Kidney capillary endothelial cell (primary cell): ENCODE results near the gene BLCAP.

Source experiments
- DNase-seq: peaks from one replicate; pipeline ENCODE4 v3.0.0-alpha.2; 2018; ENCODE audit warnings: low spot score

BLCAP gene

DNA sequence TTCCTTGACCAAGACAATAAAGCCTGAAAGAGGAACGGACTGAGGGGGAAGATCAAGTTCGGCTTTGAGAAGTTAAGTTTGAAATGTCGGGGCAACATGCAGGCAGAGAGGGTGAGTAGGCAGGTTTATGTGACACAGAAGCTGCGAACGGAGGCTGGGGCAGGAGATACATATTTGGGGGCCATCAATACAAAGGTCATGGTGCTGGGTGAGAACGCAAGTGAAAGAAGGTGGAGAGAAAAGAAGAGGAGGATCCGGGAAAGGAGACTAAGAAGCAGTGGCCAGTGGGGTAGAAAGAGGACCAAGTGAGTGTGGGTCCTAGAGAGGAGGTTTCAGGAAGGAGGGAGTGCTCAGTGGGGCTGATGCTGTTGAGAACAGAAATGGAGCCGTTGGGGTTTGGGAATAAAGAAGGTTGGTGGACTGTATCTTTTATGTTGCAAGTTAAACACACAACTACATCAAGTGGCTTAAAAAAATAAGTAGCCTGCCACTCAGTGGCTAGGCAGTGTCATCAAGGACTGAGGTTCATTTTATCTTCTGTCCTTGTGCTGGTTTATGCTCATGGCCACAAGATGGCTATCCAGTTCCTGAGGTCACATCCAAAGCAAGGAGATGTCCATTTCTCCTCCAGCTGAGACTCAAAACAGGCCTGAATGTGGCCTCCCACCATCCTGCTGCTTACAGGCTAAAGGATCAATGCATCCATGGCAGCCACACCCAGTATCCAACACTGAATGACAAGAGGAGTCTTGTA is 1.7 kb upstream of the BLCAP start:
- no peak for DNase-seq

DNA sequence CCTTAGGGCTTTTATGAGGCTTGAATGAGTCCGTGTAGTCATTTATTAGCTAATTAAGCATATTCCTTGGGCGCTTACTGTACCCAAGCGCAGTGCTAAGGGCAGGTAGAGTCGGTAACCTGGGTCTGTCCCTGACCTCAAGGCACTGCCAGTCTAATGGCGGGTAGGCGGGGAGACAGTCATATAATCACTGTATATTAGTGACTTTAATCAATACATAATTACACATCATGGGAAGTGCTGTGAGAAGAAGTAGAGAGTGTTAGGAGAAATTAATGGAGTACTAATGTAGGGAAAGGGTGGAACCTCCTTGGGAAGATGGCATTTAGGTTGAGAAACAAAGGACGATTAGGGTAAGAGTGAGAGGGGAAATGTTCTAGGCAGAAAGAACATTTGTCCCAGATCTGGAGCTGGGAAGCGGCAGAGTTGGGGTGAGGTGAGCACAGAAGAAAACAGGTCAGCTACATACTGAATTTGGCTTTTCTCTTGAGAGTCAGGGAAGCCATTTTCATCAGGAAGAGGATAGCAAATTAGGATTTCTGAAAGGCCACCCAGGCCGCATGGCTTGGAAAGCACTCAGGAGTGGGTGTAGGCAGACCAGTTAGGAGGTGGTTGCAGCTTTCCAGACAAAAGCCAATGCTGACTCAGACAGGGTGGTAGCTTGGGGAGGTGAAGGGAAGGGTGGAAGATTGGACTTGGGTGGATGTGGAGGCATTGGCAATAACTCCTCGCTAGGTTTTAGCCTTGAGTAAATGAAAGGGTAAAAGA is 954 bp upstream of the BLCAP start:
- DNase-seq: no peak

DNA sequence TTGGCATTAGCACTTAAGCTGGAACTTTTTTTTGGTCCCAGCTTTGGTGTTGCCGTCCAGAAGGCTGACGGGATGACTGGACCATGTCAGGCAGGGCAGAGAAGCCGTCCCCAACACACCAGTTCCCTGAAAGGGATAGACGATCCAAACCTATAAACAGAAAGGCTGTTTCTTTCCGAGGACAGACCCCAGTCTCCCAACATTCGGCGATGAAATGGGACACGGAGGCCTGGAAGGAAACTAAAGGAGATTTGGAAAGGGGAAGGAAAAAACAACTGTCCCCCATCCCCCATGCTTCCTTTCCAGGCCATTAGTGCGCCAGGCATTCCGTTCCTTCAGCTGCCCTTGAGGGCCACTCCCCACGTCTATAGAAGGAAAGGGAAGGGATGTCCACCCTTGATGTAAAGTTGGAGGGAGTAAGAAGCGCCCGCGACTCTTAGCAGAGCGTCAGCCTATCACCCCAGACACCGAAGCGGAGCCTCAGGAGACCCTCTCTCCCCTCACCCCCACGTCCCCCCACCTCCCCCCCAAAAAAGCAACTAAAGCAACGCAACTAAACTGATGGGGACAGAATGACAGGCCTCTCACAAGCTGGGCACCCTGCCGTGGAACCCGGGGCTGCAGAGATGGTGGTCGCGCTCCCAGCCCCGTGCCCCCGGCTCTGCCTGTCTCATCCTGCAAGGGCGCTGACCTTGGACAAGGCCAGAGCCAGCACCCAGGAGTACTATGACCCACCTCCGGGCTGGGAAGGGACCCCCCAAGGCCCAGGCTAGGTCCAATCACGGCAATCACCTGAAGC is 638 bp downstream of the BLCAP start:
- DNase-seq: peak; percentile 38

DNA sequence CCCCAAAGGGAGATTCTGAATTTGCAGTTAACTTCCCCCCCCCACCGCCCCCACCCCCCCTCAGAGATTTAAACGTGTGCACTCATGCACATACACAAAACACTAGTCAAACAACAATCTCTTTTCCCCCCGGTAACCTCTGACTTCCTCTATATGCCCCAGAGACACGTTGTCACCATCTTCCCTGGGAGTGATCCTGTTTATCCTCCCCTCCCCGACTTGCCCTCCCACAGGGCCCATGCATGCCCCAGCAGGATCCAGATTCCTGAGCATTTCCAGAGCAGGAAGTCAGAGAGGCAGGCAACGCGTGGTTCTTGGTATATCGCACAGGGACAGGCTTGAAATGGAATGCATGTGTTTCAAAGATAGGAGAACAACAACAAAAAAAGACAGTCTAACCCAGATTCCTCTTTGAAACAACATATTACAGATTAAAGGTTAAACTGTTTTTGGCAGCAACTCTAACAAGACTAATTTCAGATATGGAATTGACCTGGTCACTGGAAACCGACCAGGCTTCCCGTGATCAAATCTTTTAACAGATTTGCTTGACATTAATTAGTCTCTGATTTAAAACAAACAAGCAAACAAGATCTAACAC is 1.3 kb downstream of the BLCAP start:
- DNase-seq: peak; percentile 52

DNA sequence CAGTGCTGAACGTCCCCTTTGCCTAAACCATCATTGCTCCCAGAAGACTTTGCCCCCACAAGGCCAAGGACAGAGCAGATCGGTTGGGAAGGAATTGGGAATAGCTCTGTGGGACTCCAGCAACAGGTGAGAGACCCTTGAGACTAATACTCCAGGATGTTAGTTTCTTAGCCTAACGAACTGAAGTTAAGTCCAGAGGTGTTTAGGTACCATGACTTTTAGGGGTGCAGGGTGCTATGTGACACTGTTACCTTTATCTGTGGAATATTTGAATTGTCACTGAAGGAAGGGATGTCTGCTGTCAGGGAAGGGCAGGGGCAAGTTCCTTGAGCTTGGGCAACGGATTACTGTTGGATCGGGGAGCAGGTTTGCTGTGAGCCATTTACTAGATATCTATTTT is 1.9 kb downstream of the BLCAP start:
- DNase-seq: no peak

DNA sequence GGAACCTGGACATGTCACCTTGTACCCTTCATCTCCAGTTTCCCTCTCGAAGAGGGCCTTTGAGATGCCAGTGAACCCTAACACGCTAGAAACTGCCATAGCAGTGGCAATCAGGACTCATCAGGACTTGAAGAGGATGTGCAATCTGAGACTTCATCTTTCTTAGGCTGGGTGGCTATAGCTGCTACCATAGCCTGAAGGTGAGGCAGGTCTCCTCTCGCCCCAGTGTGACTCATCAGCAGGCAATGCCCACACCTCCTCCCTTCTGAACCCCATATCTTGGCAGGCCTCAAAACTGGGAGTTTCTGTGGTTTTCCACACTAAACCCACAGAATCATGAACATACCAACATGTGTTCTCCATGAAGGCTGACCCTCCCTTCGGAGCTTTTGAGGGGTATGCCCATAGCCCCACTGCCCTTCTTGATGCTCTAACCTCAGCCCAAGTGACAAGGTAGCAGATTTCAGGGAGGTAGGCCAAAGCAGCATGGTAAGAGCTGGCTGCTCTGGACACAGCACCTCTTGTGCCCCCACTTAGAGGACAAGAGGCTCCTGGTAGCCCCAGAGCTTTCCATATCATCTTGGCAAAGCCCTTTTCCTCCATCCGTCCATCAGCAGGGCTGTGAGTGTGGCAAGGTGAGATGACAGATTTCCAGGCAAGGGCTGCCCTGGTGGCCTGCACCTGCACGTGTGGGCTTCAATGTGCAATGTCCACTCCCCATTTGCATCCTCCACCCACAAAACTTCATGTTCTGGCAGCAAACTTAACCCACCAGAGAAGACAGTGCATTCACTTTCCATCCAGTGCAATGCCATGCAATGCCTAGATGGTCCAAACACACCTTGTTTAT is 2.6 kb downstream of the BLCAP start:
- DNase-seq: no peak

DNA sequence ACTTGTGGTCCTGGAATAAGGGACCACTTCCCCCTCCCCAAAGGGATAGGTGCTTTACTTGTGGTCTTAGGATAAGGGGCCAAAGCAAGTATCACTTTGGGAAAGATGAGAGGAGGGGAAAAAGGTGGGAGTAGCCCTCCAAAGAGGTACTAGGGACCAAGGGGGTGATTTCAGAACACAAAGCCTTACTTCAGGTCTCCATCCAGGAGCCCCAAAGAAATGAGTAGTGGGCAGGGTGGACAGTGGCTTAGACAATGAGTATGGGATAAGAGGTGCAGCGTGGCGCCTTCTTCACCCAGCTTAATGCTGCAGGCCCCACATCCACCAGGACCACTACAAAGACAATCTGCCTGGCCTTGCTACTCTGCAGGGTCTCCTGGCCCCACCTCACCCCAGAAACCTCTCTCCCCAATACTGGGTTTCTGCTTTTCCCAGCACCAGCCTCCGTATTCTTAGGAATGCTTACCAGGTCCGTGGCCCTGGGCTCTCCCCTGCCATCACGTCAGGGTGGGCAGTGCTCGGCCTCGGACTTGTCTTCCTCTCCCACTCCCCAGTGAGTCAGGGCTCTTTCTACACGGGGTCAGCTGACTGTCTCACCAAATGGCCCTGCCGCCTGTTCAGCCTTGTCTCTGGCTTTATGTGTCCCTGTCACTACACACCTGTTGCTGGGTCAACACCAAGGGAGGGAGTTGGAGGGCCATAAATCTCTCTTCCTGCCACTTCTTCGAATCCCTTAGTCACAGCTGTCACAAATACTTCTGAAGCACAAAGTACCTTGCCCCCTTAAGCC is 3.6 kb downstream of the BLCAP start:
- no peak for DNase-seq

DNA sequence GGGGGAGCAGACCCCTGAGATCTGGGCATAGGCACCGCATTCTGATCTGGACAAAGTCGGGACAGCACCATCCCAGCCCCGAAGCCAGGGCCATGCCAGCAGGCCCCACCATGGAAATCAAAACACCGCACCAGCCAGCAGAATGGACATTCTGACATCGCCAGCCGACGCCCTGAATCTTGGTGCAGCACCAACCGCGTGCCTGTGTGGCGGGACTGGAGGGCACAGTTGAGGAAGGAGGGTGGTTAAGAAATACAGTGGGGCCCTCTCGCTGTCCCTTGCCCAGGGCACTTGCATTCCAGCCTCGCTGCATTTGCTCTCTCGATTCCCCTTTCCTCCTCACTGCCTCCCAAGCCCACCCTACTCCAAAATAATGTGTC is 4.7 kb downstream of the BLCAP start:
- DNase-seq: no peak

DNA sequence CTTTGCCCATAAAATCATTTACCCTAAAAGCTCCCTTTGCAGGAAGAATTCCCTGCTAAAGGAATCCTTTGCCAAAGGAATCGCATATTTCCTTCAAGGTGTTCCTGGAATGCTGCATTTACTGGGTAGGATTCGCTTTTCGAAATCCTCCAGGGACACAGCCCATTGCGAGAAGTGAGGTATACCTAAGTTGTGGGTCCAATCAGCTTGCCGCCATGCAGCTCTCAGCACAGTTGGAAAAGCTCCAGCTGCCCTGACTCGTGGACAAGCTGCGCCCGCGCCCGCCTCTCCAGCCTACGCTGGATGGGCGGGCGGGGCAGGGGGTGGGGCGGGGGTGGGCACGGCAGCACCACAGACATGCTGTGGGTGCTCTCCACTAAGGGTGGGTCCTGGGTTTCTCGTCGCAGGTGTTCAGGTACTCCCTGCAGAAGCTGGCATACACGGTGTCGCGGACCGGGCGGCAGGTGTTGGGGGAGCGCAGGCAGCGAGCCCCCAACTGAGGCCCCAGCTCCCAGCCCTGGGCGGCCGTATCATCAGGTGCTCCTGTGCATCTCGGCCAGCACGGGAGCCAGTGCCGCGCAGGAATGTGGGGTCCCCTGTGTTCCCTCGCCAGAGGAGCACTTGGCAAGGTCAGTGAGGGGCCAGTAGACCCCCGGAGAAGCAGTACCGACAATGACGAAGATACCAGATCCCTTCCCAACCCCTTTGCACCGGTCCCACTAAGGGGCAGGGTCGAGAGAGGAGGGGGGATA is 5.2 kb downstream of the BLCAP start:
- DNase-seq: no peak

DNA sequence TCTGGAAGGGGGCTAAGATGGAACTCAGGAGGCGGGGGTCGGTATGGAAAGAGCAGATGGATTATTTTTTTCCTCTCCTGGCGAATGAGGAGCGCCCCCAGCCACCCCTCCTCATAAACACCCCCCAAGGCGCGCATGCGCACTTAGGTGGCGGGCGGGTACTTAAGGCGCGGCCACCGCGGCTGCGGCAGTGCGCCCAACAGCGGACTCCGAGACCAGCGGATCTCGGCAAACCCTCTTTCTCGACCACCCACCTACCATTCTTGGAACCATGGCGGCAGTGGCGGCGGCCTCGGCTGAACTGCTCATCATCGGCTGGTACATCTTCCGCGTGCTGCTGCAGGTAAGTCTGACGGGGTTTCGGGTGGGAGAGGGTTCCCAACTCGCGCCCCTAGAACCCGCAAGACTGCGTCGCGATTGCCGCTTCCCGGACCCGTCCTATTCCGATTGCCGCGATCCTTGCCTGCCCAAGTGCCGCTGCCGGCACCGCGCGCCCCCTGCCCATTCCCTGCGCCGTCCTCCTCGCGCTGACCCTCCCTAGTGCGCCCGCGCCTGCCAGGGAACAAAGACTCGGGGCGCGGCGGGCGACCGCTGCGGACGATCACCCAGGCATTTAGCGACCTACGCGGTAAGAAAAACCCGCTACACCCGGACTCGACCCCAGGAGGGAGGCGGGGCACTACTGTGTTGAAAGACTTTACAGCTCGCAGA is 6.5 kb downstream of the BLCAP start, which contains the start of gene NNAT:
Gene NNAT (plus strand): TSS at position 190 of the 711 bp plus-strand sequence. CDS start 82 bp downstream, at position 272.
- DNase-seq: no peak

DNA sequence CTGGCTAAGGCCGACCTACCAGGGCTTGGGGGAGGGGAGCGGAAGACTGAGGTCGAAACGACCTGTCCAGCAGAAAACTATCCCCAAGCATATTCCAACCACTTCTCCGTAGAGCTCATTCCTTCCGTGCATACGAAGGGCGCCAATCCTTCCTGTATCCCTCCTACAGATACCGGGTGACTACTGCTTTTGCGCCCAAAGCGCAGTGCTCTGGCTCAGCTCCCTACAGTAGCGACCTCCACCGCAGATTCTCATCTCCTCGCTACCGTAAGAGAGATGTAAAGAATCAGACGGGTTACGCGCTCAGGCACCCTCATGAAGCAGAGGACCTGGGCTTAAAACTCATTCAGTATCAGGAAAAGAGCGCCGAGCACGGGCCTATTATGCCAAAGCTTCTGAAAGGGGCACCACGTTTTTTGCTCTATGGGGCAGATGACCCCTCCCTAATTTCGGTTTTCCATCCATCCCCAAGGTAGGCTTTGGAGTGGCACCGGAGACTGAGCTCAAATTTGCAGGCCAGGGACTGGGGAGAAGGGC is 7.2 kb downstream of the BLCAP start:
- DNase-seq: no peak

DNA sequence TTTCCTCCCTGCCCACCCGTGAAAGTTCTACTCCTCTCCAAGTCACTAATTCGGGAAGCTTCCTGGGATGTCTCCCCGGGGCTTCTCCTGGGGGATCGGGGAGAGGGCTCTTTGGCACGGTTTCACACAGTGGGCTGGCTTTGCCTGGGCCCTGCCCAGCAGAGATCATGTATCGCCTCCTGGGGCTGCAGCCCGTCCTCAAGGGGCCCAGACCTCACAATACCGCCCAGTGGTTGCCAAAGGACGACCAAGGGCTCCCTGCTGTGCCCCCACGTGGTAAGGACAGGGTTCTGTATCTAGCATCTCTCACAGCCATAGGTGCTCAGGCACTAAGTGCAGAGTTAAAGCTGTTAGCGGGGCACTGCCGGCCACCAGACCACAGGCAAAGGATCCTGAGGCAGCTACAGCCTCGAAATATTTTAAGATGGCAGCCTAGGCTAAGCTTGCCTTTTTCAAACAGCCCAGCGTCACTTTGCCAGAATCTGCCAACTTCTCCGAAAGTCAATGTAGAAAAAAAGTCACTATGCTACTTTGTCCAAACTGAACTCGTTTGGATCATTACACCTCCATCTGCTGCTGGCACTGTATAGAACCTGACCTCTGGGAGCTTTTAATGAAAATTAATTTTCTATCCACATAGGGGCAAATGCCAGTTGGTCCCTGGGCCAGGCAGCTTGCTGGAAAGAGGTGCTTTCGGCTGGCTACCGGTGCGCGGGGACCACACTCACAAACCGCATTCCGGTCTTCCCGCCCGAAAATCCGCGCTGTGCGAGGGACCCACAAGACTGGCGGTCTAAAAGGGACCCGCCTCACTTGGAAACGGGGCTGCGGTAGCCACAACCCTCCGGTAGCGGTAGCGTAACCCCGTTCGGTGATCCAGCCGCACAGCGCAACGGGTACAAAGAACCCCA is 7.9 kb downstream of the BLCAP start:
- DNase-seq: no peak

DNA sequence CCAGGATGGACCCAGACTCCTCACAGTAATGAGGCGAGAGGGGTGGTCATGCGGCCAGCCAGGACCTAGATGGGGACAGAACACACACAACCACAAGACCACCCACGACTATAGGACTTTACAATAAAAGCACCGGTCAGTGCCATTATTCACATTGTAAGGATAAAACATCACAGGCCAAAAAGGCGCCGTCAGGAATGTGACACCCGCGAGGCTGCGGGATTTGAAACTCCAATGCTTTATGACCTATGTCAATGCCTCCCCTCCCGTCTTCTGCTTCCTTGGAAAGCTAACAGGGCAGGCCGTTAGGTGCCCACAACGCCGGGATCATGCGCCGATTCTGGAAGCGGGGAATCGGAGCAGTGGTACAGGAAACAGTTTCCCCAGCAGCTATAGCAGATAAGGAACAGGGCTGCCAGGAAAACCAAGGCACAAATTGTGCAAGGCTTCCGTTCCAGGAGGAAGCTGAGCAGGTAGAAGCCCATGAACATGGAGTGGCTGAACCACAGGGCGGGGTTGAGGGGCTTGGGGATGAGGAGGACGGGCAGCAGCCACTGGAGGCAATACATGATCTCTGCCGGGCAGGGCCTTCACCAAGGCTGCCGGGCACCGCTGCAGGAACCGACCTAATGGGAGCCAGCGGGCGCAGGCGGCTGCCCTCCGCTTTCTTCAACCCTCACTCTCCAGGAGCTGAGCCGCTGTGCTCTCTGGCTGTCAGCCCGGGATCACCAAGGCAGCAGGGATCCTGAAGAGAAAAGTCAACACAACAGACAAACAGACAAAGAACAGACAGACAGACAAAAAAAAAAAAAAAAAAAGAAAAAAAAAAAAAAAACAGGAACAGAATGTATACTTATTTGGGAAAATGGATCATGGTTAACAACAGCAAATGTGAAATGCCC is 8.8 kb downstream of the BLCAP start:
- DNase-seq: peak; percentile 20

DNA sequence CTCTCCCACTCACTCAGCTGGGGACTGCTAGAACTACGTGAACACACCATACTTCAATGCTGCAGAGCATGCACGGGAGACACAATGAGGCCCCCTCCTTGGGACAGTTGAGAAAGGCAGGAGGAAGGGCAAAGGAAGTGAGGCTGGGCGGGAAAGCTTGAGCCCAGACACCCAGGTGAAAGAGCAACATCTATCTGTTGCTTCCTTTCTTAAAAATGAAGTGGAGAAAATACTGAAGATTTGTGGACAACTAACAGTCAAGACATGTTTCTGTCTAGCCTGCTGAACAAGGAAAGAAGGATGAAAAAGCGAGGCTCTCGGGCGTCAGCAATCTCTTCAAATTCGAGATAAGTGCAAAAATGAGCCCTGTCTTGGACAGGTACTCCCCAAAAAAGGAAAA is 9.6 kb downstream of the BLCAP start:
- DNase-seq: no peak

DNA sequence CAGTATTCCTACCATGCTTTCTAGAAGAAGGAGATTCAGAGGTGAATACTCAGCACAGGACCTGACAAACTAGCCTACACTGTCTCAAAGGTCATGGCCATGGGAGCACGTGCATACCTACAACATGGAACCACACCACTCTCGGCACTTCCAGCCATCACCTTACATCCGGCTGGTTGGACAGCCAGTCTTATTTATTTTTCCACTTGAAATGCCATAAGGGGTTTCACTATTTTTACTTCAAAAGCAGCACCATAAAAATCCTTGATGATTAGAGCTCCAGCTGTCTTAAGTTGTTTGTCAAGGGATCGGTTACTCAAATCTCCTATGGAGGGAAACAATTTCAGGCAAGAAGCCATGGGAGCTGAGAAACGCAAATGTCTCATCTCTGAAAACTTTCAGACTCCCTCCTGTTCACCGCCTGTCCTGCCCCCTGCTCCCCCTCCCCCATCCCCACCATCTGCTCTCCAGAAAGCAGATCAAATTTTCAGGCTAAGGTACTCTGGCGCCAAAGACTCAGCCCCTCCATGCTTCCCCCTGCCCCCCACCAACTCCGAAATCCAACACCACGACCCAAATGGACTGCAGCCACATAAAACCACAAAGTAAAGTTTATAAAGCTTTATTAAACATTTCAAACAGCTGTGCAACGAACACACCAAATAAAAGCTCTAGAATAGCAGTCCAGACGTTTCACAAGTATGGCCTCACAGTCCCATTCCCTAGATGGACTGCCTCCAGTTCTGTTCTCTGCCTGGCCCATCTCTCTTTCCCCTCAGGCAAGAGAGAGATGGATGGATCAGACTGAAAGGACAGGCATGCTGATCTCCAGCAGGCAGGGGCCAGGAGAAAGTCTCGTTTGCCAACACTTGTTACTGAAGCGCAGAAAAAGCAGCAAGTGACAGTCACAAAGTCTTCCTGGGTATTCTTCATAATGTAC is 10.6 kb downstream of the BLCAP start:
- DNase-seq: no peak

DNA sequence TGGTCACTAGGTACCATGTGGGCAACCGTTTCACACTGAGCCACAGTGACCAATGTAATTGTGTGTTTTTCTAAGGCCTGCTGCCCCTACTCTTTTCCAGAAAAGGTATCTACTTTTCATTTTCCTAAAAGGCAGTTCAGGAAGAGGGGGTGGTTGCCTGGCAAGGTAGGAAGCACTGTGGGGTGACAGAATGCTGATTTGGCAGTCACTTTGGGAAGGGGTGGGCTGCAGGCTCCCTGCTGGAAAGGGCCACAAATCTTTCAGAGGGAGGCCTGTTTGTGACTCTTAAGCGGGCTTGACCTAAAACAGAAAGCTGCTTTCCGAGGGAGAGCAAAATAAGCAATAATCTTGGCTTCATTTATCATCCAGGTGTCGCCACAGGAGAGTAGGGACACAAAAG is 11.8 kb downstream of the BLCAP start:
- DNase-seq: no peak
